Measurements from ENCODE around the gene CREBRF.
"Not testable (repeated sequence)": the region's sequence is repeated elsewhere in the genome, so short reads cannot be mapped to it uniquely, and the experiment has no call there.

Gene CREBRF

DNA sequence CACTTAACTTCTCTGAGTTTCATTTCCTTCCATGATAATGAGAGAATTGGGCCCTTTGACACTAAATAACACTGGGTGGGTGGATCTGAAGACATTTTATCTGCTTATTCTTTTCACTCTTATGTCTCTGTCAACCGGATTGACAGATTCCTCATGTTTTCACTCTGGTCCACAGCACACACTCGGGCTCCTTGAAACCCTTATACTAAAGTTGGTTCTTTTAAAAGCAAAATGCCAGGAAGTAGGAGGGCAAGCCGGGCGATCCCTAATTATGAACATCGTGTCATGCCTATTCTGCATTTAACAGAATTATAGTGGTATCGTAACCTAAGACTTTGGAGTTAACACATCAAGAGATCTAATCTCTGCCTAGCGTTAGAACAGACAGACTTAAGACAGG lies 28.2 kb upstream of the CREBRF start:
- H3K4me2 ChIP-seq (ENCODE audit: low read depth, low read length, poor library complexity, severe bottlenecking), result no peak overlapping the region
- H3K36me3 ChIP-seq (ENCODE audit: low read length), result no peaks in the 10 kb centered on the region
- no peaks in the 10 kb centered on the region for H3K9me3 ChIP-seq (ENCODE audit: insufficient read depth, low read length)
- peaks cover 71% of the 10 kb centered on the region for H3K79me2 ChIP-seq (ENCODE audit: insufficient read depth, low read length)
- peaks cover 8% of the 10 kb centered on the region; the same call in 1 of the 2 replicates for H3F3A ChIP-seq (ENCODE audit: insufficient read depth)
- H3K9ac ChIP-seq (ENCODE audit: low read length), result no peak overlapping the region
- no peaks in the 10 kb centered on the region for H3K27me3 ChIP-seq (ENCODE audit: low read length)
- no peak overlapping the region for H2AFZ ChIP-seq (ENCODE audit: low read depth, low read length, severe bottlenecking)
- H4K20me1 ChIP-seq (ENCODE audit: low read depth, low read length), result 0 out of 2 replicates have a peak, but pooled peaks cover 3% of the 10 kb centered on the region
- no peak overlapping the region for H3K27ac ChIP-seq (ENCODE audit: low read depth, low read length)
- TF ChIP-seq EZH2phosphoT487 (conservative IDR thresholded peaks at IDR 0.05; ENCODE audit: low read length), result no peak
- TF ChIP-seq, protein P1, sequence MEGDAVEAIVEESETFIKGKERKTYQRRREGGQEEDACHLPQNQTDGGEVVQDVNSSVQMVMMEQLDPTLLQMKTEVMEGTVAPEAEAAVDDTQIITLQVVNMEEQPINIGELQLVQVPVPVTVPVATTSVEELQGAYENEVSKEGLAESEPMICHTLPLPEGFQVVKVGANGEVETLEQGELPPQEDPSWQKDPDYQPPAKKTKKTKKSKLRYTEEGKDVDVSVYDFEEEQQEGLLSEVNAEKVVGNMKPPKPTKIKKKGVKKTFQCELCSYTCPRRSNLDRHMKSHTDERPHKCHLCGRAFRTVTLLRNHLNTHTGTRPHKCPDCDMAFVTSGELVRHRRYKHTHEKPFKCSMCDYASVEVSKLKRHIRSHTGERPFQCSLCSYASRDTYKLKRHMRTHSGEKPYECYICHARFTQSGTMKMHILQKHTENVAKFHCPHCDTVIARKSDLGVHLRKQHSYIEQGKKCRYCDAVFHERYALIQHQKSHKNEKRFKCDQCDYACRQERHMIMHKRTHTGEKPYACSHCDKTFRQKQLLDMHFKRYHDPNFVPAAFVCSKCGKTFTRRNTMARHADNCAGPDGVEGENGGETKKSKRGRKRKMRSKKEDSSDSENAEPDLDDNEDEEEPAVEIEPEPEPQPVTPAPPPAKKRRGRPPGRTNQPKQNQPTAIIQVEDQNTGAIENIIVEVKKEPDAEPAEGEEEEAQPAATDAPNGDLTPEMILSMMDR (IDR thresholded peaks at IDR 0.05; ENCODE audit: insufficient read depth, low read length, poor library complexity, severe bottlenecking), result no peak
- H3K9me2 ChIP-seq (replicated peaks; ENCODE audit: insufficient read depth, low read length), result no peaks in the 10 kb centered on the region
- H3K4me3 ChIP-seq (ENCODE audit: insufficient read depth, low read length, poor library complexity, severe bottlenecking), result no peak overlapping the region

GRCh38 chr5:173028811-173029327 lies 27.3 kb upstream of the CREBRF start:
- Histone ChIP-seq H3K4me2 (ENCODE audit: low read depth, low read length, poor library complexity, severe bottlenecking) (no peak overlapping the region), H3K9me3 (ENCODE audit: insufficient read depth, low read length) (no peaks in the 10 kb centered on the region), H3K9me2 (replicated peaks; ENCODE audit: insufficient read depth, low read length) (no peaks in the 10 kb centered on the region), H3F3A (ENCODE audit: insufficient read depth) (peaks cover 14% of the 10 kb centered on the region; the same call in 1 of the 2 replicates), H3K27me3 (ENCODE audit: low read length) (no peaks in the 10 kb centered on the region), H4K20me1 (ENCODE audit: low read depth, low read length) (0 out of 2 replicates have a peak, but pooled peaks cover 3% of the 10 kb centered on the region), H3K27ac (ENCODE audit: low read depth, low read length) (no peak overlapping the region), H3K36me3 (ENCODE audit: low read length) (no peaks in the 10 kb centered on the region), H2AFZ (ENCODE audit: low read depth, low read length, severe bottlenecking) (no peak overlapping the region), H3K9ac (ENCODE audit: low read length) (no peak overlapping the region), H3K4me3 (ENCODE audit: insufficient read depth, low read length, poor library complexity, severe bottlenecking) (no peak overlapping the region), H3K79me2 (ENCODE audit: insufficient read depth, low read length) (peaks cover 68% of the 10 kb centered on the region)
- TF ChIP-seq EZH2phosphoT487 (conservative IDR thresholded peaks at IDR 0.05; ENCODE audit: low read length), result no peak
- TF ChIP-seq, protein P1 (IDR thresholded peaks at IDR 0.05; ENCODE audit: insufficient read depth, low read length, poor library complexity, severe bottlenecking), result no peak

GRCh38 chr5:173029499-173029921 lies 26.6 kb upstream of the CREBRF start:
- no peaks in the 10 kb centered on the region for H3K27me3 ChIP-seq (ENCODE audit: low read length)
- no peaks in the 10 kb centered on the region for H3K9me3 ChIP-seq (ENCODE audit: insufficient read depth, low read length)
- H3K9ac ChIP-seq (ENCODE audit: low read length), result no peak overlapping the region
- H3K4me2 ChIP-seq (ENCODE audit: low read depth, low read length, poor library complexity, severe bottlenecking), result no peak overlapping the region
- no peaks in the 10 kb centered on the region for H3K9me2 ChIP-seq (replicated peaks; ENCODE audit: insufficient read depth, low read length)
- H2AFZ ChIP-seq (ENCODE audit: low read depth, low read length, severe bottlenecking), result no peak overlapping the region
- H4K20me1 ChIP-seq (ENCODE audit: low read depth, low read length), result no peaks in the 10 kb centered on the region
- H3K27ac ChIP-seq (ENCODE audit: low read depth, low read length), result peak overlapping the region; percentile 11; the same call in 1 of the 2 replicates
- H3K79me2 ChIP-seq (ENCODE audit: insufficient read depth, low read length), result peaks cover 62% of the 10 kb centered on the region
- no peaks in the 10 kb centered on the region for H3K36me3 ChIP-seq (ENCODE audit: low read length)
- TF ChIP-seq EZH2phosphoT487 (conservative IDR thresholded peaks at IDR 0.05; ENCODE audit: low read length), result no peak
- no peak overlapping the region for H3K4me3 ChIP-seq (ENCODE audit: insufficient read depth, low read length, poor library complexity, severe bottlenecking)
- H3F3A ChIP-seq (ENCODE audit: insufficient read depth), result peaks cover 19% of the 10 kb centered on the region

DNA sequence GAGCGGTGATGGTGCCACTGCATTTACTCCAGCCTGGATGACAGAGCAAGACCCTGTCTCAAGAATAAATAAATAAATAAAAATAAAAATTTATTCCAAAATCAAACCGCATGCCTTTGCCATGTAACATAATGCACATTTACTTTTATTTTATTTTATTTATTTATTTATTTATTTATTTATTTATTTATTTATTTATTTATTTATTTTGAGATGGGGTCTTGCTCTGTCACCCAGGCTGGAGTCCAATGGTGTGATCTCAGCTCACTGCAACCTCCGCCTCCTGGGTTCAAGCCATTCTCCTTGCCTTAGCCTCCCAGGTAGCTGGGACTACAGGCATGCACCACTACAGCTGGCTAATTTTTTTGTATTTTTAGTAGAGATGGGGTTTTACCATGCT lies 24.1 kb upstream of the CREBRF start:
- not testable (repeated sequence) for H3K9me2 ChIP-seq (replicated peaks; ENCODE audit: insufficient read depth, low read length); H3K27me3 ChIP-seq (ENCODE audit: low read length); H3K4me3 ChIP-seq (ENCODE audit: insufficient read depth, low read length, poor library complexity, severe bottlenecking); H3K4me2 ChIP-seq (ENCODE audit: low read depth, low read length, poor library complexity, severe bottlenecking); H3K36me3 ChIP-seq (ENCODE audit: low read length); H3K9ac ChIP-seq (ENCODE audit: low read length); H2AFZ ChIP-seq (ENCODE audit: low read depth, low read length, severe bottlenecking); H4K20me1 ChIP-seq (ENCODE audit: low read depth, low read length); H3K9me3 ChIP-seq (ENCODE audit: insufficient read depth, low read length); H3K27ac ChIP-seq (ENCODE audit: low read depth, low read length)
- peaks cover 46% of the 10 kb centered on the region for H3K79me2 ChIP-seq (ENCODE audit: insufficient read depth, low read length)
- H3F3A ChIP-seq (ENCODE audit: insufficient read depth), result peaks cover 39% of the 10 kb centered on the region

Data from SU-DHL-6 (cell line).